ENCODE results near the gene XNDC1N. TPM values are rescaled to one million over a fixed set of nuclear protein-coding genes. Genes with fewer than 3 reads are reported as not detected.

Gene XNDC1N
- total and polyA plus RNA-seq, 2 of the 13 experiments (the other 11 are each of a cell fraction or from before 2014, with no cell fraction given), result 3.4 to 7.5 TPM

DNA sequence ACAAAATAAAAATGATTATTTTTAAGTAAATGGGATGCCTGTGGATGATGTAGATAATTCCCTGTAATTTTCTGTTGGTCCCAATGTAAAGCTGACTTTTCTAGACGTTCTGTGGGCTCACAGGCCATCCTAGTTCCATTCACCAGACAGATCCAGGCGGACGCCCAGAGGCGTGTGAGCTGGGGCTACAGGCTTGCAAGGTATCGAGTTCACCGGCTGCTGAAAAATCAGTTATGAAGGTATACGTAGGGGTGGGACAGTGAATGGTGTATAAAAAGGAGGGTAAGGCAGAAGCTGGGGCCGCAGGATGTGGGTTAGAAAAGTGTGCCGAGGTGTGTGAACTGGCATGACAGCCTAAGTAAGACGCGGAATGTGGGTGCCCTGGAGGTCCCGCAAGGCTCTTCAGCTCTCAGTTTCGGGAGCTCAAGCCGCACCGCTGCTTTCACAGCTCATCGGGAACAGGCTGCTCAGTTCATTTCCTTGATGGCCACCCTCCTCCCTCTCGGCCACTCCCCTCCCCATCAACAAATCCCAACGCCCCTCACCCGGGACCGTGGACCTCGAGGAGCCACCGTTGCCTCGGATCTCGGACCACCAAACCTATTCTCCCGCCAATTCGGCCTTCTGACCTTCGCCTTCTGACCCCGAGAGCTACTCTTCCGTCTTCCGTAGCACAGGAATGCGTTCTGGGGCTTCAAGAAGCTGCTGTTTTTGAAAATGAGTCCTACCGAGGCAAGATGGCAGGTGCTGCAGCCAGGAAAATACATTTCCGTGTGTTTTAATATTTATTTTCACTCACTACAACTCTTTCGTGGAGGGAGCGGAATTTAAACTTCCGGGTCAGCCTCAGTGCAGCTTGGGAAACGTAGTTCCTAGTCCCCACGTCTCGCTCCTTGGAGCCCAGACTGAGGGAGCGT, at the start of gene XNDC1N (continued):
- TF ChIP-seq, protein P1, sequence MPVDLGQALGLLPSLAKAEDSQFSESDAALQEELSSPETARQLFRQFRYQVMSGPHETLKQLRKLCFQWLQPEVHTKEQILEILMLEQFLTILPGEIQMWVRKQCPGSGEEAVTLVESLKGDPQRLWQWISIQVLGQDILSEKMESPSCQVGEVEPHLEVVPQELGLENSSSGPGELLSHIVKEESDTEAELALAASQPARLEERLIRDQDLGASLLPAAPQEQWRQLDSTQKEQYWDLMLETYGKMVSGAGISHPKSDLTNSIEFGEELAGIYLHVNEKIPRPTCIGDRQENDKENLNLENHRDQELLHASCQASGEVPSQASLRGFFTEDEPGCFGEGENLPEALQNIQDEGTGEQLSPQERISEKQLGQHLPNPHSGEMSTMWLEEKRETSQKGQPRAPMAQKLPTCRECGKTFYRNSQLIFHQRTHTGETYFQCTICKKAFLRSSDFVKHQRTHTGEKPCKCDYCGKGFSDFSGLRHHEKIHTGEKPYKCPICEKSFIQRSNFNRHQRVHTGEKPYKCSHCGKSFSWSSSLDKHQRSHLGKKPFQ (CRISPR knock-in tag; IDR thresholded peaks at IDR 0.05; ENCODE audit: insufficient replicate concordance), result no peak
- TF ChIP-seq POGZ (CRISPR knock-in tag; IDR thresholded peaks at IDR 0.05), result 0 out of 2 replicates have a peak, but pooled peaks have one; percentile 2
- no peak for TF ChIP-seq ZNF205 (CRISPR knock-in tag; IDR thresholded peaks at IDR 0.05)
- TF ChIP-seq ZNF598 (CRISPR knock-in tag; IDR thresholded peaks at IDR 0.05; ENCODE audit: borderline replicate concordance), result no peak
- TF ChIP-seq, protein P2, sequence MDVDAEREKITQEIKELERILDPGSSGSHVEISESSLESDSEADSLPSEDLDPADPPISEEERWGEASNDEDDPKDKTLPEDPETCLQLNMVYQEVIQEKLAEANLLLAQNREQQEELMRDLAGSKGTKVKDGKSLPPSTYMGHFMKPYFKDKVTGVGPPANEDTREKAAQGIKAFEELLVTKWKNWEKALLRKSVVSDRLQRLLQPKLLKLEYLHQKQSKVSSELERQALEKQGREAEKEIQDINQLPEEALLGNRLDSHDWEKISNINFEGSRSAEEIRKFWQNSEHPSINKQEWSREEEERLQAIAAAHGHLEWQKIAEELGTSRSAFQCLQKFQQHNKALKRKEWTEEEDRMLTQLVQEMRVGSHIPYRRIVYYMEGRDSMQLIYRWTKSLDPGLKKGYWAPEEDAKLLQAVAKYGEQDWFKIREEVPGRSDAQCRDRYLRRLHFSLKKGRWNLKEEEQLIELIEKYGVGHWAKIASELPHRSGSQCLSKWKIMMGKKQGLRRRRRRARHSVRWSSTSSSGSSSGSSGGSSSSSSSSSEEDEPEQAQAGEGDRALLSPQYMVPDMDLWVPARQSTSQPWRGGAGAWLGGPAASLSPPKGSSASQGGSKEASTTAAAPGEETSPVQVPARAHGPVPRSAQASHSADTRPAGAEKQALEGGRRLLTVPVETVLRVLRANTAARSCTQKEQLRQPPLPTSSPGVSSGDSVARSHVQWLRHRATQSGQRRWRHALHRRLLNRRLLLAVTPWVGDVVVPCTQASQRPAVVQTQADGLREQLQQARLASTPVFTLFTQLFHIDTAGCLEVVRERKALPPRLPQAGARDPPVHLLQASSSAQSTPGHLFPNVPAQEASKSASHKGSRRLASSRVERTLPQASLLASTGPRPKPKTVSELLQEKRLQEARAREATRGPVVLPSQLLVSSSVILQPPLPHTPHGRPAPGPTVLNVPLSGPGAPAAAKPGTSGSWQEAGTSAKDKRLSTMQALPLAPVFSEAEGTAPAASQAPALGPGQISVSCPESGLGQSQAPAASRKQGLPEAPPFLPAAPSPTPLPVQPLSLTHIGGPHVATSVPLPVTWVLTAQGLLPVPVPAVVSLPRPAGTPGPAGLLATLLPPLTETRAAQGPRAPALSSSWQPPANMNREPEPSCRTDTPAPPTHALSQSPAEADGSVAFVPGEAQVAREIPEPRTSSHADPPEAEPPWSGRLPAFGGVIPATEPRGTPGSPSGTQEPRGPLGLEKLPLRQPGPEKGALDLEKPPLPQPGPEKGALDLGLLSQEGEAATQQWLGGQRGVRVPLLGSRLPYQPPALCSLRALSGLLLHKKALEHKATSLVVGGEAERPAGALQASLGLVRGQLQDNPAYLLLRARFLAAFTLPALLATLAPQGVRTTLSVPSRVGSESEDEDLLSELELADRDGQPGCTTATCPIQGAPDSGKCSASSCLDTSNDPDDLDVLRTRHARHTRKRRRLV (CRISPR knock-in tag; IDR thresholded peaks at IDR 0.05), result peak; percentile 81; the same call in 1 of the 2 replicates
- TF ChIP-seq ATAD3A (CRISPR knock-in tag; IDR thresholded peaks at IDR 0.05), result no peak
- TF ChIP-seq PITX1 (CRISPR knock-in tag; IDR thresholded peaks at IDR 0.05), result no peak
- no peak for TF ChIP-seq DNMT1 (CRISPR knock-in tag; IDR thresholded peaks at IDR 0.05)
- TF ChIP-seq, protein P3, sequence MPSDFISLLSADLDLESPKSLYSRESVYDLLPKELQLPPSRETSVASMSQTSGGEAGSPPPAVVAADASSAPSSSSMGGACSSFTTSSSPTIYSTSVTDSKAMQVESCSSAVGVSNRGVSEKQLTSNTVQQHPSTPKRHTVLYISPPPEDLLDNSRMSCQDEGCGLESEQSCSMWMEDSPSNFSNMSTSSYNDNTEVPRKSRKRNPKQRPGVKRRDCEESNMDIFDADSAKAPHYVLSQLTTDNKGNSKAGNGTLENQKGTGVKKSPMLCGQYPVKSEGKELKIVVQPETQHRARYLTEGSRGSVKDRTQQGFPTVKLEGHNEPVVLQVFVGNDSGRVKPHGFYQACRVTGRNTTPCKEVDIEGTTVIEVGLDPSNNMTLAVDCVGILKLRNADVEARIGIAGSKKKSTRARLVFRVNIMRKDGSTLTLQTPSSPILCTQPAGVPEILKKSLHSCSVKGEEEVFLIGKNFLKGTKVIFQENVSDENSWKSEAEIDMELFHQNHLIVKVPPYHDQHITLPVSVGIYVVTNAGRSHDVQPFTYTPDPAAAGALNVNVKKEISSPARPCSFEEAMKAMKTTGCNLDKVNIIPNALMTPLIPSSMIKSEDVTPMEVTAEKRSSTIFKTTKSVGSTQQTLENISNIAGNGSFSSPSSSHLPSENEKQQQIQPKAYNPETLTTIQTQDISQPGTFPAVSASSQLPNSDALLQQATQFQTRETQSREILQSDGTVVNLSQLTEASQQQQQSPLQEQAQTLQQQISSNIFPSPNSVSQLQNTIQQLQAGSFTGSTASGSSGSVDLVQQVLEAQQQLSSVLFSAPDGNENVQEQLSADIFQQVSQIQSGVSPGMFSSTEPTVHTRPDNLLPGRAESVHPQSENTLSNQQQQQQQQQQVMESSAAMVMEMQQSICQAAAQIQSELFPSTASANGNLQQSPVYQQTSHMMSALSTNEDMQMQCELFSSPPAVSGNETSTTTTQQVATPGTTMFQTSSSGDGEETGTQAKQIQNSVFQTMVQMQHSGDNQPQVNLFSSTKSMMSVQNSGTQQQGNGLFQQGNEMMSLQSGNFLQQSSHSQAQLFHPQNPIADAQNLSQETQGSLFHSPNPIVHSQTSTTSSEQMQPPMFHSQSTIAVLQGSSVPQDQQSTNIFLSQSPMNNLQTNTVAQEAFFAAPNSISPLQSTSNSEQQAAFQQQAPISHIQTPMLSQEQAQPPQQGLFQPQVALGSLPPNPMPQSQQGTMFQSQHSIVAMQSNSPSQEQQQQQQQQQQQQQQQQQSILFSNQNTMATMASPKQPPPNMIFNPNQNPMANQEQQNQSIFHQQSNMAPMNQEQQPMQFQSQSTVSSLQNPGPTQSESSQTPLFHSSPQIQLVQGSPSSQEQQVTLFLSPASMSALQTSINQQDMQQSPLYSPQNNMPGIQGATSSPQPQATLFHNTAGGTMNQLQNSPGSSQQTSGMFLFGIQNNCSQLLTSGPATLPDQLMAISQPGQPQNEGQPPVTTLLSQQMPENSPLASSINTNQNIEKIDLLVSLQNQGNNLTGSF (CRISPR knock-in tag; IDR thresholded peaks at IDR 0.05), result no peak
- peak; percentile 98 for TF ChIP-seq THAP11 (CRISPR knock-in tag; IDR thresholded peaks at IDR 0.05)
- no peak for TF ChIP-seq ZNF777 (CRISPR knock-in tag; IDR thresholded peaks at IDR 0.05)
- 0 out of 2 replicates have a peak, but pooled peaks have one; percentile 27 for TF ChIP-seq ZSCAN12 (CRISPR knock-in tag; IDR thresholded peaks at IDR 0.05)
- no peak for TF ChIP-seq ZBTB3 (CRISPR knock-in tag; IDR thresholded peaks at IDR 0.05; ENCODE audit: borderline replicate concordance, low read depth)
- peak; percentile 90 for TF ChIP-seq KAT8 (CRISPR knock-in tag; IDR thresholded peaks at IDR 0.05)
- TF ChIP-seq, protein P4, sequence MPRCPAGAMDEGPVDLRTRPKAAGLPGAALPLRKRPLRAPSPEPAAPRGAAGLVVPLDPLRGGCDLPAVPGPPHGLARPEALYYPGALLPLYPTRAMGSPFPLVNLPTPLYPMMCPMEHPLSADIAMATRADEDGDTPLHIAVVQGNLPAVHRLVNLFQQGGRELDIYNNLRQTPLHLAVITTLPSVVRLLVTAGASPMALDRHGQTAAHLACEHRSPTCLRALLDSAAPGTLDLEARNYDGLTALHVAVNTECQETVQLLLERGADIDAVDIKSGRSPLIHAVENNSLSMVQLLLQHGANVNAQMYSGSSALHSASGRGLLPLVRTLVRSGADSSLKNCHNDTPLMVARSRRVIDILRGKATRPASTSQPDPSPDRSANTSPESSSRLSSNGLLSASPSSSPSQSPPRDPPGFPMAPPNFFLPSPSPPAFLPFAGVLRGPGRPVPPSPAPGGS (CRISPR knock-in tag; IDR thresholded peaks at IDR 0.05), result no peak
